HL-60 (cell line): Measurements from ENCODE around the gene SMAD7.

Source experiments
- TF ChIP-seq, protein P1 (sequence below): IDR thresholded peaks from 2 replicates; pipeline ENCODE4 v1.6.1; 2012; ENCODE audit warnings: low read depth; ENCODE audit not compliant: insufficient replicate concordance
- TF ChIP-seq, protein P2 (sequence below): IDR thresholded peaks from one replicate; pipeline ENCODE4 v1.5.1; 2011; ENCODE audit warnings: low read length, control low read depth, inconsistent platforms; ENCODE audit not compliant: insufficient read depth

DNA sequence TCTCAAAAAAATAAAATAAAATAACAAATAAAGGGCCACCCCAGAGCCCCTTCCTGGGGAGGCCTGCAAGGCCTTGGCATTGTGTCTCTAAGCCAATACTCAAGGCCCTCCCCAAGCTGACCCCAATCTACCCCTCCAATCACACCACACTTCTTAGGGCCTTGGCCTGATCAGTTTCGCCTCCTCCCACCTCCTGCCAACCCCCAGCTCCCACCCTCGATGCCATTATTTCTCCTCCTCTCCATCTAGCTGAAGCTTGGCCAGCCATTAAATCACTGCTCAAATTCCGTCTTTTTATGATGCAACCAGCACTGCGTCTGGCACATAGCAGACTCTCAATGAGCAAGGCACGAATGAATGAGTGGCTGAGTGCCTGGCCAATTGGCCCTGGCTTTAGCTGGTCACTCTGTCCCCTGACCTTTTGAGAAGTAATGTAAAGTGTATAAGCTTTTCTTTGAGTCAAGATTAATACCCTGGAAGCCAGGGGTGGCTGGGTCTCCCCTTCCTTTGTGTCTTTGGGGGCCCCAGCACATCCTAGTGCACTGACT, 55.9 kb downstream of the SMAD7 start:
- TF ChIP-seq, protein P1, sequence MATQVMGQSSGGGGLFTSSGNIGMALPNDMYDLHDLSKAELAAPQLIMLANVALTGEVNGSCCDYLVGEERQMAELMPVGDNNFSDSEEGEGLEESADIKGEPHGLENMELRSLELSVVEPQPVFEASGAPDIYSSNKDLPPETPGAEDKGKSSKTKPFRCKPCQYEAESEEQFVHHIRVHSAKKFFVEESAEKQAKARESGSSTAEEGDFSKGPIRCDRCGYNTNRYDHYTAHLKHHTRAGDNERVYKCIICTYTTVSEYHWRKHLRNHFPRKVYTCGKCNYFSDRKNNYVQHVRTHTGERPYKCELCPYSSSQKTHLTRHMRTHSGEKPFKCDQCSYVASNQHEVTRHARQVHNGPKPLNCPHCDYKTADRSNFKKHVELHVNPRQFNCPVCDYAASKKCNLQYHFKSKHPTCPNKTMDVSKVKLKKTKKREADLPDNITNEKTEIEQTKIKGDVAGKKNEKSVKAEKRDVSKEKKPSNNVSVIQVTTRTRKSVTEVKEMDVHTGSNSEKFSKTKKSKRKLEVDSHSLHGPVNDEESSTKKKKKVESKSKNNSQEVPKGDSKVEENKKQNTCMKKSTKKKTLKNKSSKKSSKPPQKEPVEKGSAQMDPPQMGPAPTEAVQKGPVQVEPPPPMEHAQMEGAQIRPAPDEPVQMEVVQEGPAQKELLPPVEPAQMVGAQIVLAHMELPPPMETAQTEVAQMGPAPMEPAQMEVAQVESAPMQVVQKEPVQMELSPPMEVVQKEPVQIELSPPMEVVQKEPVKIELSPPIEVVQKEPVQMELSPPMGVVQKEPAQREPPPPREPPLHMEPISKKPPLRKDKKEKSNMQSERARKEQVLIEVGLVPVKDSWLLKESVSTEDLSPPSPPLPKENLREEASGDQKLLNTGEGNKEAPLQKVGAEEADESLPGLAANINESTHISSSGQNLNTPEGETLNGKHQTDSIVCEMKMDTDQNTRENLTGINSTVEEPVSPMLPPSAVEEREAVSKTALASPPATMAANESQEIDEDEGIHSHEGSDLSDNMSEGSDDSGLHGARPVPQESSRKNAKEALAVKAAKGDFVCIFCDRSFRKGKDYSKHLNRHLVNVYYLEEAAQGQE: no peak
- TF ChIP-seq, protein P2, sequence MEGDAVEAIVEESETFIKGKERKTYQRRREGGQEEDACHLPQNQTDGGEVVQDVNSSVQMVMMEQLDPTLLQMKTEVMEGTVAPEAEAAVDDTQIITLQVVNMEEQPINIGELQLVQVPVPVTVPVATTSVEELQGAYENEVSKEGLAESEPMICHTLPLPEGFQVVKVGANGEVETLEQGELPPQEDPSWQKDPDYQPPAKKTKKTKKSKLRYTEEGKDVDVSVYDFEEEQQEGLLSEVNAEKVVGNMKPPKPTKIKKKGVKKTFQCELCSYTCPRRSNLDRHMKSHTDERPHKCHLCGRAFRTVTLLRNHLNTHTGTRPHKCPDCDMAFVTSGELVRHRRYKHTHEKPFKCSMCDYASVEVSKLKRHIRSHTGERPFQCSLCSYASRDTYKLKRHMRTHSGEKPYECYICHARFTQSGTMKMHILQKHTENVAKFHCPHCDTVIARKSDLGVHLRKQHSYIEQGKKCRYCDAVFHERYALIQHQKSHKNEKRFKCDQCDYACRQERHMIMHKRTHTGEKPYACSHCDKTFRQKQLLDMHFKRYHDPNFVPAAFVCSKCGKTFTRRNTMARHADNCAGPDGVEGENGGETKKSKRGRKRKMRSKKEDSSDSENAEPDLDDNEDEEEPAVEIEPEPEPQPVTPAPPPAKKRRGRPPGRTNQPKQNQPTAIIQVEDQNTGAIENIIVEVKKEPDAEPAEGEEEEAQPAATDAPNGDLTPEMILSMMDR: no peak
